BE2C (cell line): ENCODE results near the gene NOP10.
A peak's percentile ranks its signal among the peaks of the same experiment; 100 is the strongest.

ENCODE experiments used
- DNase-seq: peaks from one replicate; pipeline ENCODE4 v3.0.0-alpha.2; 2020
- H3K27me3 ChIP-seq: fragments of 250-450 bp; sonication (Bioruptor Pico); 2 replicates; pipeline ENCODE4 v1.5.1; 2020; ENCODE audit warnings: mild to moderate bottlenecking
- H3K36me3 ChIP-seq: fragments of 250-450 bp; sonication (Bioruptor Pico); 2 replicates; pipeline ENCODE4 v1.5.1; 2020; ENCODE audit warnings: mild to moderate bottlenecking
- H3K4me1 ChIP-seq: fragments of 250-450 bp; sonication (Bioruptor Pico); 2 replicates; pipeline ENCODE4 v1.5.1; 2020
- H3K4me3 ChIP-seq: 2 replicates; pipeline ENCODE4 v1.5.1; 2011; ENCODE audit warnings: low read depth, low read length
- H3K9me3 ChIP-seq: fragments of 250-450 bp; sonication (Bioruptor Pico); 2 replicates; pipeline ENCODE4 v1.5.1; 2020
- CTCF ChIP-seq: IDR thresholded peaks from 2 replicates; pipeline ENCODE4 v1.5.1; 2012; ENCODE audit warnings: mild to moderate bottlenecking, low read depth, low read length

NOP10 gene

DNA sequence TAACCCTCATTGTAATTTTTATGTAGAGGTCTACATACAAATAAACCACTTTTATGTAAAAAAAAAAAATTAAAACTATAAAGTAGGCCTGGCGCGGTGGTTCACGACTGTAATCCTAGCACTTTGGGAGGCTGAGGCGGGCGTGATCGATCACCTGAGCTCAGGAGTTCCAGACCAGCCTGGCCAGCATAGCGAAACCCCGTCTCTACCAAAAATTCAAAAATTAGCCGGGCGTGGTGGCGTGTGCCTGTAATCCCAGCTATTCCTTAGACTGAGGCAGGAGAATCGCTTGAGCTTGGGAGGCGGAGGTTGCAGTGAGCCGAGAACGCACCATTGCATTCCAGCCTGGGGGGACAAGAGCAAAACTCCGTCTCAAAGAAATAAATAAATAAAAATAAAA, 4.6 kb downstream of the NOP10 start:
- H3K4me3 ChIP-seq: peak overlapping the region; percentile 10
- H3K4me1 ChIP-seq: no peaks in the 10 kb centered on the region
- H3K27me3 ChIP-seq: no peaks in the 10 kb centered on the region
- peaks cover 11% of the 10 kb centered on the region for H3K36me3 ChIP-seq
- H3K9me3 ChIP-seq: no peaks in the 10 kb centered on the region
- no peak for DNase-seq
- TF ChIP-seq CTCF: no peak

GRCh38 chr15:34337557-34338306, 5.2 kb downstream of the NOP10 start, which contains the start of gene SLC12A6:
TSS of gene SLC12A6 (minus strand) at chr15:34337781. CDS start at chr15:34336680, 1,101 bp downstream.
- no peaks in the 10 kb centered on the region for H3K4me1 ChIP-seq

GRCh38 chr15:34336991-34337556, 5.9 kb downstream of the NOP10 start:
- no peaks in the 10 kb centered on the region for H3K27me3 ChIP-seq
- no peaks in the 10 kb centered on the region for H3K4me1 ChIP-seq
- H3K9me3 ChIP-seq: no peaks in the 10 kb centered on the region
- H3K36me3 ChIP-seq: peaks cover 11% of the 10 kb centered on the region
- TF ChIP-seq CTCF: no peak
- DNase-seq: no peak
- H3K4me3 ChIP-seq: peak overlapping the region; percentile 83

More at GRCh38 chr15:34337557-34338306, 5.2 kb downstream of the NOP10 start, which contains the start of gene SLC12A6:
- peak within 1 kb of the TSS; percentile 83 for H3K4me3 ChIP-seq
- H3K9me3 ChIP-seq: no peaks in the 10 kb centered on the region
- peaks cover 11% of the 10 kb centered on the region for H3K36me3 ChIP-seq
- no peaks in the 10 kb centered on the region for H3K27me3 ChIP-seq
- DNase-seq: peak; percentile 96
- TF ChIP-seq CTCF: no peak

- no peak for TF ChIP-seq CTCF
- H3K27me3 ChIP-seq: no peaks in the 10 kb centered on the region
- peaks cover 5% of the 10 kb centered on the region for H3K36me3 ChIP-seq
- no peak for DNase-seq
- H3K4me1 ChIP-seq: no peaks in the 10 kb centered on the region
- peak overlapping the region; percentile 83 for H3K4me3 ChIP-seq
- no peaks in the 10 kb centered on the region for H3K9me3 ChIP-seq
These were observed 6.5 kb downstream of the NOP10 start for GRCh38 chr15:34336231-34336990.

- Histone ChIP-seq H3K4me3 (no peak overlapping the region), H3K4me1 (no peaks in the 10 kb centered on the region), H3K36me3 (no peaks in the 10 kb centered on the region; the same call in none of the 2 replicates), H3K9me3 (no peaks in the 10 kb centered on the region), H3K27me3 (no peaks in the 10 kb centered on the region)
- no peak for TF ChIP-seq CTCF
- no peak for DNase-seq
These were observed 7.5 kb downstream of the NOP10 start for GRCh38 chr15:34335176-34336032.
